GM23338 (cell line): ENCODE results near the gene KRT79. TPM values are rescaled to one million over a fixed set of nuclear protein-coding genes. Genes with fewer than 3 reads are reported as not detected.

ENCODE experiments used
- ATAC-seq: fragments of 200-7000 bp; cut with Tn5 transposase; 3 replicates; pipeline ENCODE4 v1.9.1; 2020
- DNase-seq: peaks from one replicate; pipeline ENCODE4 v3.0.0-alpha.2; 2015; ENCODE audit warnings: low spot score
- H2AFZ ChIP-seq: fragments of 200-600 bp; sonication (generic); 2 replicates; pipeline ENCODE4 v1.8.0; 2016; ENCODE audit warnings: antibody characterized with exemption, mild to moderate bottlenecking, moderate library complexity
- H3F3A ChIP-seq: fragments of 200-600 bp; sonication (generic); replicated peaks from 2 replicates; pipeline ENCODE4 v1.8.0; 2017; ENCODE audit warnings: antibody characterized with exemption, mixed run types, low read depth
- H3K27ac ChIP-seq: fragments of 200-600 bp; sonication (generic); 2 replicates; pipeline ENCODE4 v1.6.1; 2016; ENCODE audit warnings: low read depth
- H3K27me3 ChIP-seq: fragments of 200-600 bp; sonication (generic); 2 replicates; pipeline ENCODE4 v1.8.0; 2016; ENCODE audit warnings: mild to moderate bottlenecking, mixed run types, moderate library complexity; ENCODE audit not compliant: insufficient read depth
- H3K36me3 ChIP-seq: fragments of 200-600 bp; sonication (generic); 2 replicates; pipeline ENCODE4 v1.8.0; 2016; ENCODE audit warnings: mild to moderate bottlenecking; ENCODE audit not compliant: insufficient read depth
- H3K4me1 ChIP-seq: fragments of 200-600 bp; sonication (generic); 2 replicates; pipeline ENCODE4 v1.8.0; 2016; ENCODE audit warnings: mild to moderate bottlenecking, moderate library complexity; ENCODE audit not compliant: insufficient read depth
- H3K4me2 ChIP-seq: fragments of 200-600 bp; sonication (generic); 2 replicates; pipeline ENCODE4 v1.7.1; 2017; ENCODE audit warnings: mixed run types
- H3K4me3 ChIP-seq: fragments of 200-600 bp; sonication (generic); 2 replicates; pipeline ENCODE4 v1.6.1; 2016; ENCODE audit warnings: mixed run types
- H3K79me2 ChIP-seq: fragments of 200-600 bp; sonication (generic); replicated peaks from 2 replicates; pipeline ENCODE4 v1.8.0; 2017; ENCODE audit warnings: mild to moderate bottlenecking; ENCODE audit not compliant: insufficient read depth
- H3K9me2 ChIP-seq: fragments of 200-600 bp; sonication (generic); 2 replicates; pipeline ENCODE4 v1.8.0; 2017; ENCODE audit not compliant: insufficient read depth
- H4K20me1 ChIP-seq: fragments of 200-600 bp; sonication (generic); replicated peaks from 2 replicates; pipeline ENCODE4 v1.8.0; 2017; ENCODE audit warnings: mild to moderate bottlenecking; ENCODE audit not compliant: insufficient read depth
- H3K27ac Mint-ChIP-seq: 2 replicates; pipeline ENCODE4 v1.8.0; 2020; ENCODE audit warnings: inconsistent platforms, mild to moderate bottlenecking, moderate library complexity, mixed read lengths
- H3K27me3 Mint-ChIP-seq: 3 replicates; pipeline ENCODE4 v1.8.0; 2022; ENCODE audit warnings: low read depth, mild to moderate bottlenecking, moderate library complexity, mixed read lengths, inconsistent platforms; ENCODE audit not compliant: insufficient read depth, poor library complexity
- H3K36me3 Mint-ChIP-seq: 3 replicates; pipeline ENCODE4 v1.8.0; 2021; ENCODE audit warnings: low read depth, mild to moderate bottlenecking, inconsistent platforms, moderate library complexity, mixed read lengths
- H3K4me1 Mint-ChIP-seq: 3 replicates; pipeline ENCODE4 v1.8.0; 2020; ENCODE audit warnings: mild to moderate bottlenecking, inconsistent platforms, mixed read lengths
- H3K4me3 Mint-ChIP-seq: 3 replicates; pipeline ENCODE4 v1.8.0; 2021; ENCODE audit warnings: moderate library complexity, mild to moderate bottlenecking, inconsistent platforms, mixed read lengths
- H3K9me3 Mint-ChIP-seq: 3 replicates; pipeline ENCODE4 v1.8.0; 2020; ENCODE audit warnings: moderate library complexity, mild to moderate bottlenecking, inconsistent platforms, mixed read lengths
- CREB1 ChIP-seq: fragments of 250-450 bp; sonication (Bioruptor Pico); IDR thresholded peaks from 2 replicates; pipeline ENCODE4 v1.5.0; 2020; ENCODE audit warnings: low read depth, mild to moderate bottlenecking, moderate library complexity
- EZH2 ChIP-seq: fragments of 200-600 bp; sonication (generic); IDR thresholded peaks from one replicate; pipeline ENCODE4 v1.8.0; 2017; ENCODE audit warnings: antibody characterized with exemption, mild to moderate bottlenecking, low read depth; ENCODE audit not compliant: unreplicated experiment
- EZH2phosphoT487 ChIP-seq: fragments of 200-600 bp; sonication (generic); IDR thresholded peaks from one replicate; pipeline ENCODE4 v1.8.1; 2018; ENCODE audit warnings: antibody characterized with exemption; ENCODE audit not compliant: unreplicated experiment
- JUNB ChIP-seq: IDR thresholded peaks from one replicate; pipeline ENCODE4 v1.6.1; 2016; ENCODE audit warnings: antibody characterized with exemption; ENCODE audit not compliant: unreplicated experiment
- NANOG ChIP-seq: IDR thresholded peaks from 2 replicates; pipeline ENCODE4 v1.6.1; 2016; ENCODE audit warnings: antibody characterized with exemption, borderline replicate concordance
- POLR2AphosphoS5 ChIP-seq: IDR thresholded peaks from 2 replicates; pipeline ENCODE4 v1.6.1; 2016; ENCODE audit warnings: antibody characterized with exemption, low read depth
- STAT1 ChIP-seq: IDR thresholded peaks from one replicate; pipeline ENCODE4 v1.6.1; 2016; ENCODE audit warnings: antibody characterized with exemption; ENCODE audit not compliant: unreplicated experiment
- ZNF114 ChIP-seq: fragments of 250-450 bp; sonication (Bioruptor Pico); IDR thresholded peaks from 2 replicates; pipeline ENCODE4 v1.5.0; 2020; ENCODE audit warnings: mild to moderate bottlenecking, moderate library complexity
- ZNF331 ChIP-seq: fragments of 250-450 bp; sonication (Bioruptor Pico); IDR thresholded peaks from 2 replicates; pipeline ENCODE4 v1.5.0; 2020; ENCODE audit warnings: low read depth, mild to moderate bottlenecking, moderate library complexity
- ZNF462 ChIP-seq: fragments of 250-450 bp; sonication (Bioruptor Pico); IDR thresholded peaks from 2 replicates; pipeline ENCODE4 v1.5.0; 2020; ENCODE audit warnings: mild to moderate bottlenecking, moderate library complexity
- polyA plus RNA-seq: library from polyadenylated mRNA; unstranded; fragments of >200 nt; fragmentation: Nextera tagmentation; extraction: Ambion mirVana; gene quantifications from 2 replicates; pipeline ENCODE4 v1.2.1, GENCODE V29; 2016
- total RNA-seq: library from RNA; depleted of rRNA; stranded (reverse); fragments of >200 nt; shearing (Covaris generic); gene quantifications from 2 replicates; pipeline ENCODE4 v1.2.3, GENCODE V29; 2014
- TF ChIP-seq, protein P1 (sequence below): IDR thresholded peaks from one replicate; pipeline ENCODE4 v1.6.1; 2018; ENCODE audit warnings: antibody characterized with exemption; ENCODE audit not compliant: unreplicated experiment
- TF ChIP-seq, protein P2 (sequence below), 2 experiments: fragments of 200-600 bp in 1 of 2; sonication (generic) in 1 of 2; conservative IDR thresholded peaks; 2 replicates each; pipeline versions ENCODE4 v1.5.1 to v1.6.1; 2016 to 2017; ENCODE audit warnings: antibody characterized with exemption in 2 of 2, low read depth in 2 of 2, mild to moderate bottlenecking in 2 of 2, moderate library complexity in 1 of 2
- TF ChIP-seq, protein P3 (sequence below): IDR thresholded peaks from 2 replicates; pipeline ENCODE4 v1.6.1; 2016; ENCODE audit warnings: antibody characterized with exemption

The KRT79 gene
- total and polyA plus RNA-seq, 2 experiments from 2014 or later = 0.21 TPM; not detected in 1

DNA sequence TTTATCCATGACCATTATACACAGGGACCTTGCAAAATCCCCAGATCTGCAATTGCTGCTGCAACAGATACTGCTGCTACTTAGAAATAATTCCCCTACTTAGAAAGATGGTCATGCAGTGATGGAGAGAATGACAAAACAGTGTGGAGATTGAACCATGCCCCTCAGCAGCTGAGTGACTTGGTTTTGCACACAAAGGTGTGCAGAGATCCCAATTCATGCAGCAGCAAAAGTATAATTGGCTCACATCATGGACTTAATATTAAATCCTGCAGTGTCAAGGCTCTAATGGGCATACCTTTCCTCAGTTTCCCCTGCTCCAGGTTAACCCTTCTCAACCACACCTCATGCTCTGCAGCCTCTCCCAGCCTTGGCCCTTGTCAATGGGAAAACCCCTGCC, 17.7 kb upstream of the KRT79 start:
- Mint-ChIP-seq H3K4me1 (no peaks in the 10 kb centered on the region), H3K27me3 (peaks cover 3% of the 10 kb centered on the region), H3K36me3 (no peaks in the 10 kb centered on the region), H3K27ac (no peak overlapping the region), H3K4me3 (no peak overlapping the region), H3K9me3 (no peaks in the 10 kb centered on the region)
- Histone ChIP-seq H3K36me3 (no peaks in the 10 kb centered on the region), H3K4me3 (no peak overlapping the region), H3K4me1 (no peaks in the 10 kb centered on the region), H3K4me2 (no peak overlapping the region), H3K27me3 (no peaks in the 10 kb centered on the region), H3F3A (no peaks in the 10 kb centered on the region), H4K20me1 (no peaks in the 10 kb centered on the region; the same call in 1 of the 2 replicates), H3K9me2 (peaks cover 2% of the 10 kb centered on the region; the same call in 1 of the 2 replicates), H2AFZ (no peak overlapping the region), H3K27ac (no peak overlapping the region), H3K79me2 (no peaks in the 10 kb centered on the region)
- ATAC-seq (no peak), DNase-seq (no peak)
- TF ChIP-seq NANOG = no peak
- no peak for TF ChIP-seq ZNF114 (CRISPR knock-in tag)
- TF ChIP-seq EZH2phosphoT487 = no peak
- no peak for TF ChIP-seq JUNB
- TF ChIP-seq, protein P1, sequence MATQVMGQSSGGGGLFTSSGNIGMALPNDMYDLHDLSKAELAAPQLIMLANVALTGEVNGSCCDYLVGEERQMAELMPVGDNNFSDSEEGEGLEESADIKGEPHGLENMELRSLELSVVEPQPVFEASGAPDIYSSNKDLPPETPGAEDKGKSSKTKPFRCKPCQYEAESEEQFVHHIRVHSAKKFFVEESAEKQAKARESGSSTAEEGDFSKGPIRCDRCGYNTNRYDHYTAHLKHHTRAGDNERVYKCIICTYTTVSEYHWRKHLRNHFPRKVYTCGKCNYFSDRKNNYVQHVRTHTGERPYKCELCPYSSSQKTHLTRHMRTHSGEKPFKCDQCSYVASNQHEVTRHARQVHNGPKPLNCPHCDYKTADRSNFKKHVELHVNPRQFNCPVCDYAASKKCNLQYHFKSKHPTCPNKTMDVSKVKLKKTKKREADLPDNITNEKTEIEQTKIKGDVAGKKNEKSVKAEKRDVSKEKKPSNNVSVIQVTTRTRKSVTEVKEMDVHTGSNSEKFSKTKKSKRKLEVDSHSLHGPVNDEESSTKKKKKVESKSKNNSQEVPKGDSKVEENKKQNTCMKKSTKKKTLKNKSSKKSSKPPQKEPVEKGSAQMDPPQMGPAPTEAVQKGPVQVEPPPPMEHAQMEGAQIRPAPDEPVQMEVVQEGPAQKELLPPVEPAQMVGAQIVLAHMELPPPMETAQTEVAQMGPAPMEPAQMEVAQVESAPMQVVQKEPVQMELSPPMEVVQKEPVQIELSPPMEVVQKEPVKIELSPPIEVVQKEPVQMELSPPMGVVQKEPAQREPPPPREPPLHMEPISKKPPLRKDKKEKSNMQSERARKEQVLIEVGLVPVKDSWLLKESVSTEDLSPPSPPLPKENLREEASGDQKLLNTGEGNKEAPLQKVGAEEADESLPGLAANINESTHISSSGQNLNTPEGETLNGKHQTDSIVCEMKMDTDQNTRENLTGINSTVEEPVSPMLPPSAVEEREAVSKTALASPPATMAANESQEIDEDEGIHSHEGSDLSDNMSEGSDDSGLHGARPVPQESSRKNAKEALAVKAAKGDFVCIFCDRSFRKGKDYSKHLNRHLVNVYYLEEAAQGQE = no peak
- no peak for TF ChIP-seq ZNF331
- no peak for TF ChIP-seq CREB1 (CRISPR knock-in tag)
- TF ChIP-seq ZNF462 (CRISPR knock-in tag) = no peak
- no peak for TF ChIP-seq EZH2
- TF ChIP-seq POLR2AphosphoS5 = no peak
- TF ChIP-seq STAT1 = no peak
- TF ChIP-seq, protein P2, sequence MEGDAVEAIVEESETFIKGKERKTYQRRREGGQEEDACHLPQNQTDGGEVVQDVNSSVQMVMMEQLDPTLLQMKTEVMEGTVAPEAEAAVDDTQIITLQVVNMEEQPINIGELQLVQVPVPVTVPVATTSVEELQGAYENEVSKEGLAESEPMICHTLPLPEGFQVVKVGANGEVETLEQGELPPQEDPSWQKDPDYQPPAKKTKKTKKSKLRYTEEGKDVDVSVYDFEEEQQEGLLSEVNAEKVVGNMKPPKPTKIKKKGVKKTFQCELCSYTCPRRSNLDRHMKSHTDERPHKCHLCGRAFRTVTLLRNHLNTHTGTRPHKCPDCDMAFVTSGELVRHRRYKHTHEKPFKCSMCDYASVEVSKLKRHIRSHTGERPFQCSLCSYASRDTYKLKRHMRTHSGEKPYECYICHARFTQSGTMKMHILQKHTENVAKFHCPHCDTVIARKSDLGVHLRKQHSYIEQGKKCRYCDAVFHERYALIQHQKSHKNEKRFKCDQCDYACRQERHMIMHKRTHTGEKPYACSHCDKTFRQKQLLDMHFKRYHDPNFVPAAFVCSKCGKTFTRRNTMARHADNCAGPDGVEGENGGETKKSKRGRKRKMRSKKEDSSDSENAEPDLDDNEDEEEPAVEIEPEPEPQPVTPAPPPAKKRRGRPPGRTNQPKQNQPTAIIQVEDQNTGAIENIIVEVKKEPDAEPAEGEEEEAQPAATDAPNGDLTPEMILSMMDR (conservative IDR thresholded peaks at IDR 0.05; ENCODE audit: low read depth in 2 of 2) = no peak
- TF ChIP-seq, protein P3, sequence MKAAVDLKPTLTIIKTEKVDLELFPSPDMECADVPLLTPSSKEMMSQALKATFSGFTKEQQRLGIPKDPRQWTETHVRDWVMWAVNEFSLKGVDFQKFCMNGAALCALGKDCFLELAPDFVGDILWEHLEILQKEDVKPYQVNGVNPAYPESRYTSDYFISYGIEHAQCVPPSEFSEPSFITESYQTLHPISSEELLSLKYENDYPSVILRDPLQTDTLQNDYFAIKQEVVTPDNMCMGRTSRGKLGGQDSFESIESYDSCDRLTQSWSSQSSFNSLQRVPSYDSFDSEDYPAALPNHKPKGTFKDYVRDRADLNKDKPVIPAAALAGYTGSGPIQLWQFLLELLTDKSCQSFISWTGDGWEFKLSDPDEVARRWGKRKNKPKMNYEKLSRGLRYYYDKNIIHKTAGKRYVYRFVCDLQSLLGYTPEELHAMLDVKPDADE = no peak
